Measurements from ENCODE around the gene PSMD14.

The PSMD14 gene

GRCh38 chr2:161316701-161317100 lies 8.5 kb downstream of the PSMD14 start:
- TF ChIP-seq, protein P1, sequence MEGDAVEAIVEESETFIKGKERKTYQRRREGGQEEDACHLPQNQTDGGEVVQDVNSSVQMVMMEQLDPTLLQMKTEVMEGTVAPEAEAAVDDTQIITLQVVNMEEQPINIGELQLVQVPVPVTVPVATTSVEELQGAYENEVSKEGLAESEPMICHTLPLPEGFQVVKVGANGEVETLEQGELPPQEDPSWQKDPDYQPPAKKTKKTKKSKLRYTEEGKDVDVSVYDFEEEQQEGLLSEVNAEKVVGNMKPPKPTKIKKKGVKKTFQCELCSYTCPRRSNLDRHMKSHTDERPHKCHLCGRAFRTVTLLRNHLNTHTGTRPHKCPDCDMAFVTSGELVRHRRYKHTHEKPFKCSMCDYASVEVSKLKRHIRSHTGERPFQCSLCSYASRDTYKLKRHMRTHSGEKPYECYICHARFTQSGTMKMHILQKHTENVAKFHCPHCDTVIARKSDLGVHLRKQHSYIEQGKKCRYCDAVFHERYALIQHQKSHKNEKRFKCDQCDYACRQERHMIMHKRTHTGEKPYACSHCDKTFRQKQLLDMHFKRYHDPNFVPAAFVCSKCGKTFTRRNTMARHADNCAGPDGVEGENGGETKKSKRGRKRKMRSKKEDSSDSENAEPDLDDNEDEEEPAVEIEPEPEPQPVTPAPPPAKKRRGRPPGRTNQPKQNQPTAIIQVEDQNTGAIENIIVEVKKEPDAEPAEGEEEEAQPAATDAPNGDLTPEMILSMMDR (IDR thresholded peaks at IDR 0.05): no peak
- Histone ChIP-seq H3K4me3 (no peak overlapping the region), H3K9me3 (no peaks in the 10 kb centered on the region), H3K27ac (no peak overlapping the region), H3K27me3 (no peaks in the 10 kb centered on the region), H3K36me3 (peaks cover 0 to 4% (median 0%) of the 10 kb centered on the region in 3 donors), H3K4me1 (no peaks in the 10 kb centered on the region)
- no peak for DNase-seq
- intact Hi-C loops (cut with DNase I; ENCODE audit: low total_unique reads): no loop called here

DNA sequence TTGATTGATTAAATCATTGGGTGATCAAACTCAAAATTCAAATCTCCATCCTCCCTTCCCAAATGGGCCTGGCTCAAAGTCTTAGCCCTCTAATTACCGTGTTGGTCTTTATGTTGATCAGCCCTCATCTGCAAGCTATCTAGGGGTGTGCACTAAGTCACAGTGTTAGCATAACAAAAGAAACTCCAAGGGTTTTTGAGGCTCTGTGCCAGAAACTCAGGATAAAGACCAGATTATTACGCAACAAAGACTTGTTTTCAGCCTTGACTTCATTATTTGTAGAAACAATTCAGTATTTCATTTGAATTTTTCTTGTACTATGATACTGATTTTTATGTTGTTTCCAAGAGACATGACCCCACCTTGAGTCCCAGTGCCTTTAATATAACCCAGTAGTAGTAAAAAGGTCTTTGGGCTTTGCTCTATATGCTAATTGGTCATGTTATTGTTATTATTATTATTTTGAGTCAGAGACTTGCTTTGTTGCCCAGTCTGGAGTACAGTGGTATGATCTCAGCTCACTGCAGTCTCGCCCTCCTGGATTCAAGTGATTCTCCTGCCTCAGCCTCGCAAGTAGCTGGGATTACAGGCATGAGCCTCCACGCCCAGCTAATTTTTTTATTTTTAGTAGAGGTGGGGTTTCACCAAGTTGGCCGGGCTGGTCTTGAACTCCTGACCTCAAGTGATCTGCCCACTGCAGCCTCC lies 13.9 kb downstream of the PSMD14 start:
- Histone ChIP-seq H3K9me3 (no peaks in the 10 kb centered on the region), H3K4me1 (peaks cover 0 to 4% (median 0%) of the 10 kb centered on the region in 4 donors), H3K36me3 (peaks cover 0 to 13% (median 0%) of the 10 kb centered on the region in 3 donors), H3K4me3 (no peak overlapping the region), H3K27me3 (no peaks in the 10 kb centered on the region), H3K27ac (no peak overlapping the region)
- intact Hi-C loops (cut with DNase I; ENCODE audit: low total_unique reads): no loop called here
- TF ChIP-seq, protein P1 (IDR thresholded peaks at IDR 0.05): no peak
- DNase-seq: no peak

- intact Hi-C loops (cut with DNase I; ENCODE audit: low total_unique reads): no loop called here
- TF ChIP-seq, protein P1 (IDR thresholded peaks at IDR 0.05): no peak
- Histone ChIP-seq H3K9me3 (no peaks in the 10 kb centered on the region), H3K27me3 (no peaks in the 10 kb centered on the region), H3K4me3 (no peak overlapping the region), H3K36me3 (peaks cover 0 to 13% (median 0%) of the 10 kb centered on the region in 3 donors), H3K4me1 (peaks cover 0 to 4% (median 0%) of the 10 kb centered on the region in 4 donors), H3K27ac (no peak overlapping the region)
- no peak for DNase-seq
Measured at GRCh38 chr2:161324876-161325275, 16.7 kb downstream of the PSMD14 start.

- no peak for DNase-seq
- TF ChIP-seq, protein P1 (IDR thresholded peaks at IDR 0.05): no peak
- H3K27me3 ChIP-seq: no peaks in the 10 kb centered on the region
- H3K4me3 ChIP-seq: no peak overlapping the region
- no peaks in the 10 kb centered on the region for H3K9me3 ChIP-seq
- H3K4me1 ChIP-seq: peaks cover 0 to 17% (median 2%) of the 10 kb centered on the region in 4 donors
- H3K27ac ChIP-seq: no peak overlapping the region
- intact Hi-C loops (cut with DNase I; ENCODE audit: low total_unique reads): no loop called here
- H3K36me3 ChIP-seq: peaks cover 0 to 7% (median 0%) of the 10 kb centered on the region in 3 donors
Measured at GRCh38 chr2:161327582-161327981, 19.4 kb downstream of the PSMD14 start.

GRCh38 chr2:161332371-161332967 lies 24.2 kb downstream of the PSMD14 start:
- H3K9me3 ChIP-seq: no peaks in the 10 kb centered on the region
- H3K4me3 ChIP-seq: no peak overlapping the region
- H3K36me3 ChIP-seq: no peaks in the 10 kb centered on the region
- H3K27ac ChIP-seq: peak overlapping the region in 1 of 2 donors; percentile 25
- no peaks in the 10 kb centered on the region for H3K27me3 ChIP-seq
- DNase-seq: no peak
- intact Hi-C loops (cut with DNase I; ENCODE audit: low total_unique reads): no loop called here
- peaks cover 0 to 25% (median 7%) of the 10 kb centered on the region in 4 donors for H3K4me1 ChIP-seq
- TF ChIP-seq, protein P1 (IDR thresholded peaks at IDR 0.05): no peak

Data from tibial artery (tissue), 4 donors.